Neural progenitor cell (in vitro differentiated cells): ENCODE measurements around the gene RBM10.

Experiments
- CTCF ChIP-seq: fragments of 200-600 bp; sonication (generic); IDR thresholded peaks from 2 replicates; pipeline ENCODE4 v1.5.1; 2017; ENCODE audit warnings: antibody characterized with exemption, mild to moderate bottlenecking
- EZH2 ChIP-seq: fragments of 200-600 bp; sonication (generic); IDR thresholded peaks from 2 replicates; pipeline ENCODE4 v1.6.1; 2017; ENCODE audit warnings: antibody characterized with exemption, mild to moderate bottlenecking, moderate library complexity
- EZH2phosphoT487 ChIP-seq: fragments of 200-600 bp; sonication (generic); IDR thresholded peaks from 2 replicates; pipeline ENCODE4 v1.6.1; 2017; ENCODE audit warnings: antibody characterized with exemption

- no peak for TF ChIP-seq CTCF
- TF ChIP-seq EZH2phosphoT487 = no peak
- TF ChIP-seq EZH2 = no peak
Measured at GRCh38 chrX:47151435-47151834, 6.4 kb downstream of the RBM10 start.
